MCF 10A (cell line): Measurements from ENCODE around the gene ALPL. TPM values are rescaled to one million over a fixed set of nuclear protein-coding genes. Genes with fewer than 3 reads are reported as not detected.

Source experiments
- BruUV-seq: library from RNA; stranded (reverse); fragments of 400-500 nt; replicated peaks from 2 replicates; lab custom pipeline; 2021; lab: Mats Ljungman, UMichigan
- CTCF ChIA-PET: fragments of 300-600 bp; sonication (Branson Sonifier 250); formaldehyde crosslinking; extraction: SDS; loops from one replicate; lab custom pipeline; 2021; ENCODE audit warnings: antibody characterized with exemption, inconsistent platforms; lab: Yijun Ruan, JAX
- POLR2A ChIA-PET: fragments of 300-600, 350-650 bp; sonication (Branson Sonifier 250); formaldehyde crosslinking; extraction: SDS; loops from one replicate; lab custom pipeline; 2020; ENCODE audit warnings: antibody characterized with exemption, inconsistent platforms; lab: Yijun Ruan, JAX
- DNase-seq: peaks from one replicate; pipeline ENCODE4 v3.0.0-alpha.2; 2018; ENCODE audit not compliant: unreplicated experiment
- H3K27ac Mint-ChIP-seq: one replicate; pipeline ENCODE4 v1.8.0; 2022; ENCODE audit warnings: mild to moderate bottlenecking, low read depth, mixed read lengths; ENCODE audit not compliant: unreplicated experiment
- H3K27me3 Mint-ChIP-seq: one replicate; pipeline ENCODE4 v1.8.0; 2022; ENCODE audit warnings: mixed read lengths; ENCODE audit not compliant: insufficient read depth, unreplicated experiment
- H3K36me3 Mint-ChIP-seq: one replicate; pipeline ENCODE4 v1.8.0; 2022; ENCODE audit warnings: mild to moderate bottlenecking, moderate library complexity, mixed read lengths; ENCODE audit not compliant: insufficient read depth, unreplicated experiment
- H3K4me1 Mint-ChIP-seq: one replicate; pipeline ENCODE4 v1.8.0; 2022; ENCODE audit warnings: mixed read lengths; ENCODE audit not compliant: insufficient read depth, unreplicated experiment
- H3K4me3 Mint-ChIP-seq: one replicate; pipeline ENCODE4 v1.8.0; 2022; ENCODE audit warnings: mild to moderate bottlenecking, moderate library complexity, mixed read lengths; ENCODE audit not compliant: unreplicated experiment
- H3K9me3 Mint-ChIP-seq: one replicate; pipeline ENCODE4 v1.8.0; 2022; ENCODE audit warnings: mixed read lengths; ENCODE audit not compliant: unreplicated experiment
- intact Hi-C: fragments of 100-400 bp; cut with micrococcal nuclease; formaldehyde crosslinking; loops from 2 replicates; pipeline ENCODE4 v1.14.1; 2022
- total RNA-seq: library from RNA; stranded (reverse); gene quantifications from 2 replicates; pipeline ENCODE4 v1.2.3, GENCODE V29; 2022
- TF ChIP-seq, protein P1 (sequence below): fragments of 200-600 bp; IDR thresholded peaks from one replicate; pipeline ENCODE4 v1.8.0; 2022; ENCODE audit warnings: antibody characterized with exemption, mild to moderate bottlenecking; ENCODE audit not compliant: unreplicated experiment

Gene ALPL
- total RNA-seq, 1 experiment from 2014 or later, result not detected

DNA sequence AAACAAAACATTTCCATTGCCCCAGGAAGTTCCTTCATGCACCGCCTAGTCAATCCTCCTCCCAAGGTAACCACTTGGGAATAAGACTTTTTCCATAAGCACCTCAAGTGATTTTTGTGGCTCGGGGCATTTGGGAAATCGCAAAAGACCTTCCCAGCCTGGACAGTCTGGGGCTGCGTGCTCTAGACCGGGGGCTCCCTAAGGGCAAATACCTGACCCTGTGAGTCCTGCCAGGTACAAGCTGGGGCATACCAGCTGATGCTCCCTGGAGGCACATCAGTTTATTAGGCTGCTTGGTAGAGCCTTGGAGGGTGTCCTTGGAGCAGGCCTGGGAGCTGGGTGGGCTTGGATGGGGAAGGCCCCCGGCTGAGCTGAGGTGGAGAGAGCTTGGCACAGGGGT, 34.4 kb downstream of the ALPL start:
- H3K27me3 Mint-ChIP-seq, result peaks cover 6% of the 10 kb centered on the region
- H3K4me1 Mint-ChIP-seq, result peaks cover 8% of the 10 kb centered on the region
- no peak overlapping the region for H3K27ac Mint-ChIP-seq
- no TSS peak for BruUV-seq
- intact Hi-C loops, result no loop called here
- H3K9me3 Mint-ChIP-seq, result no peaks in the 10 kb centered on the region
- no peaks in the 10 kb centered on the region for H3K36me3 Mint-ChIP-seq
- CTCF ChIA-PET, result interaction anchor here (0.7 to 3.4 kb wide), 4 partner anchors 8 to 176 kb away, joined by 3 to 8 read pairs (median 3); no protein-coding TSS in a partner anchor
- TF ChIP-seq, protein P1, sequence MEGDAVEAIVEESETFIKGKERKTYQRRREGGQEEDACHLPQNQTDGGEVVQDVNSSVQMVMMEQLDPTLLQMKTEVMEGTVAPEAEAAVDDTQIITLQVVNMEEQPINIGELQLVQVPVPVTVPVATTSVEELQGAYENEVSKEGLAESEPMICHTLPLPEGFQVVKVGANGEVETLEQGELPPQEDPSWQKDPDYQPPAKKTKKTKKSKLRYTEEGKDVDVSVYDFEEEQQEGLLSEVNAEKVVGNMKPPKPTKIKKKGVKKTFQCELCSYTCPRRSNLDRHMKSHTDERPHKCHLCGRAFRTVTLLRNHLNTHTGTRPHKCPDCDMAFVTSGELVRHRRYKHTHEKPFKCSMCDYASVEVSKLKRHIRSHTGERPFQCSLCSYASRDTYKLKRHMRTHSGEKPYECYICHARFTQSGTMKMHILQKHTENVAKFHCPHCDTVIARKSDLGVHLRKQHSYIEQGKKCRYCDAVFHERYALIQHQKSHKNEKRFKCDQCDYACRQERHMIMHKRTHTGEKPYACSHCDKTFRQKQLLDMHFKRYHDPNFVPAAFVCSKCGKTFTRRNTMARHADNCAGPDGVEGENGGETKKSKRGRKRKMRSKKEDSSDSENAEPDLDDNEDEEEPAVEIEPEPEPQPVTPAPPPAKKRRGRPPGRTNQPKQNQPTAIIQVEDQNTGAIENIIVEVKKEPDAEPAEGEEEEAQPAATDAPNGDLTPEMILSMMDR, result no peak
- H3K4me3 Mint-ChIP-seq, result no peak overlapping the region
- no peak for DNase-seq
- POLR2A ChIA-PET, result no interaction called here

DNA sequence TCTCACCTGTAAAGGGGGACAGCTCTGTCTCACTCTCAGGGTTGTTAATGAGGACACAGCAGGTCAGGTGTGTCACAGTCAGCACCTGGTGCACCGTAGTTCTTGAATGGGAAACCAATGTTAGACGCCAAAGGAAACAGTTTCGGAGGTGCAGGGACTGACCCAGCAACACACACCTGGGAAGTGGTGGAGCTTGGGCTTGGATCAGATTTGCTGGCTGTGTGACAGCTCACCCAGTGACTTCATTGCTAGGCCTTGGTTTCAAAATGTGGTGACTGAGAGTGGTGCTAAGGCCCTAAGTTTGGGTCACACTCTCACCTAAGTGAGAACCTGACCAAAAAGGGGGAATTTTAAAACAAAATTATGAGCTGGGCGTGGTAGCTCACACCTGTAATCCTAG, 34.9 kb downstream of the ALPL start:
- Mint-ChIP-seq H3K9me3 (no peaks in the 10 kb centered on the region), H3K4me1 (peaks cover 8% of the 10 kb centered on the region), H3K4me3 (no peak overlapping the region), H3K27ac (no peak overlapping the region), H3K27me3 (peaks cover 11% of the 10 kb centered on the region), H3K36me3 (no peaks in the 10 kb centered on the region)
- DNase-seq, result no peak
- ChIA-PET POLR2A (no interaction called here), CTCF (interaction anchor here (0.6 to 3.4 kb wide), 4 partner anchors 9 to 177 kb away, joined by 3 to 8 read pairs (median 3); no protein-coding TSS in a partner anchor)
- no TSS peak for BruUV-seq
- TF ChIP-seq, protein P1, result no peak
- intact Hi-C loops, result no loop called here

DNA sequence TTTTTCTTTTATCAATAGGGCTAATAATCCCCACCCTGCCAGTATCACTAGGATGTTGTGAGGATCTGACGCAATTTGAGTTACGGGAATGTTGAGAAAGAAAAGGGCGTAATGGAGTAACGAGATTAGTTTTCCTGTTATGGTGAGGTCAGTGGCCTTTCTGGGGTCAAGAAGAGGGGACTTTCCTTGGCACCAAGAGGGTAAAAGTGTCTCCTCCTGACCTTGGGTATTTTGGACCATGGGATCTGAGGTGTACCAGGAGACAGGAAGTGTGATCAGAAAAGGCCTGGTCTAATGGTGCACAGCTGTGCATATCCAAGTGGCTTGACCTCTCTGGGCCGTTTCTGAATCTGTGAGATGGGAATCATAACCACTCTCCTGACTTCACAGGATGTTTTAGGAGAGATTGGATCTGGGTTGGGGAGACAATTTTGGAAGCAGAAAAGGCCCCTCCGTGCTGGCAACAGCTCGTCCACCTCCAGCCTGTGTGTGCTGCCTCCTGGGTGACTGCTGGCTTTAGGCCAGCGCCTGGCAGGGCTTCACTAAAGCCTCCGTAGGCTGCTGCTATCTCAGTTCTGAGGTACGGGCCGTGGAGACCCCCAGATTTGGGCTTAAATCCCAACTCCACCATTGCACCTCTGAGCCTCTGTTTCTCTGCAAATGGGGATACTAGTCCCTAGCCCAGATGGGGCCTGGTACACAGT, 37.1 kb downstream of the ALPL start:
- no peaks in the 10 kb centered on the region for H3K4me1 Mint-ChIP-seq
- no peak overlapping the region for H3K4me3 Mint-ChIP-seq
- H3K27me3 Mint-ChIP-seq, result peaks cover 24% of the 10 kb centered on the region
- no peaks in the 10 kb centered on the region for H3K36me3 Mint-ChIP-seq
- DNase-seq, result peak; percentile 25
- intact Hi-C loops, result no loop called here
- CTCF ChIA-PET, result no interaction called here
- H3K27ac Mint-ChIP-seq, result no peak overlapping the region
- no TSS peak for BruUV-seq
- TF ChIP-seq, protein P1, result no peak
- POLR2A ChIA-PET, result interaction anchor here (1.4 kb wide), 1 partner anchor 106 kb away, joined by 4 read pairs; no protein-coding TSS in a partner anchor
- no peaks in the 10 kb centered on the region for H3K9me3 Mint-ChIP-seq

DNA sequence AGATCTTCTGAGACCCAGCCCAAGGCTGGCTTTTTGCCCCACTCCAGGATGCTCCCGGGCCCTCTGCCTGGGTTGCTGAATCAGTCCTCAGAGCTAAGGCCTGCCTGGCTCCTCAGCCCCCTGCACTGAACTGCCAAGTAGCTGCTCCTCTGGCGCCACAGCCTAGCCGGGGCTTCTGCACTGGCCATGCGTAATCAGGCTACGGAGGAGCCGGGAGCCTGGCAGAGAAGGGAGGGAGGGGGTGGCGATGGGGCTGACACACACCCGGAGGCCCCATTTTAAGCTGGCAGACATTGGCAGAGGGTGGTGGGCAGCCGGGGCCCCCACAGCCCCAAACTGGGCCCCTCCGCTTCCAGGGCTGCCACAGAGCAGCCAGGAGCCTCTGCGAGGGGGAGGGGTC, 38.7 kb downstream of the ALPL start:
- no peaks in the 10 kb centered on the region for H3K9me3 Mint-ChIP-seq
- H3K4me1 Mint-ChIP-seq, result no peaks in the 10 kb centered on the region
- no peak overlapping the region for H3K4me3 Mint-ChIP-seq
- no peaks in the 10 kb centered on the region for H3K36me3 Mint-ChIP-seq
- TF ChIP-seq, protein P1, result no peak
- peaks cover 24% of the 10 kb centered on the region for H3K27me3 Mint-ChIP-seq
- no peak for DNase-seq
- POLR2A ChIA-PET, result interaction anchor here (0.6 kb wide), 1 partner anchor 31 kb away, joined by 3 read pairs; no protein-coding TSS in a partner anchor
- no TSS peak for BruUV-seq
- CTCF ChIA-PET, result no interaction called here
- intact Hi-C loops, result no loop called here
- no peak overlapping the region for H3K27ac Mint-ChIP-seq
